ENCODE measurements around the gene ERVK3-1.
"Not testable (repeated sequence)": the region's sequence is repeated elsewhere in the genome, so short reads cannot be mapped to it uniquely, and the experiment has no call there.

The ERVK3-1 gene

DNA sequence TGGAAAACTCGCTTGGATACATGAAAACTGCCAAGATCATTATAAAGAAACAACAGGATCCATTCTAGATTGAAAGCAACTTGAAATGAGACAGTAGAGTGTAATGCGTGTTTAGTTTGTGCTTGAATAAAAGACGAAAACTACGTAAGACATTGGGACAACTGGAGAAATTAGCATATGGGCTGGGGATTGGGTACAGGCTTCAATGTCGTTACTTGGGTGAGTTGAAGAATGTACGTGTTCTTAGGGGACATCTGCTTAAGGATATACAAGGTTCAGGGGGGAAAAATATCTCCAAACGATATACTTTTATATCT lies 471 bp upstream of the ERVK3-1 start:
- no peak for DNase-seq (ENCODE audit: low read depth in 2 of 2)

- DNase-seq (ENCODE audit: low read depth in 2 of 2), result no peak
Observed at GRCh38 chr19:58305932-58306323, 751 bp downstream of the ERVK3-1 start.

- DNase-seq (ENCODE audit: low read depth in 2 of 2), result no peak
Observed at GRCh38 chr19:58307736-58308135, 2.6 kb downstream of the ERVK3-1 start.

GRCh38 chr19:58310685-58311084 lies 5.5 kb downstream of the ERVK3-1 start:
- not testable (repeated sequence) for DNase-seq (ENCODE audit: low read depth in 2 of 2)

GRCh38 chr19:58311345-58311865 lies 6.2 kb downstream of the ERVK3-1 start:
- no peak for DNase-seq (ENCODE audit: low read depth in 2 of 2)

GRCh38 chr19:58315580-58315979 lies 10.4 kb downstream of the ERVK3-1 start:
- no peak for DNase-seq (ENCODE audit: low read depth in 2 of 2)

DNA sequence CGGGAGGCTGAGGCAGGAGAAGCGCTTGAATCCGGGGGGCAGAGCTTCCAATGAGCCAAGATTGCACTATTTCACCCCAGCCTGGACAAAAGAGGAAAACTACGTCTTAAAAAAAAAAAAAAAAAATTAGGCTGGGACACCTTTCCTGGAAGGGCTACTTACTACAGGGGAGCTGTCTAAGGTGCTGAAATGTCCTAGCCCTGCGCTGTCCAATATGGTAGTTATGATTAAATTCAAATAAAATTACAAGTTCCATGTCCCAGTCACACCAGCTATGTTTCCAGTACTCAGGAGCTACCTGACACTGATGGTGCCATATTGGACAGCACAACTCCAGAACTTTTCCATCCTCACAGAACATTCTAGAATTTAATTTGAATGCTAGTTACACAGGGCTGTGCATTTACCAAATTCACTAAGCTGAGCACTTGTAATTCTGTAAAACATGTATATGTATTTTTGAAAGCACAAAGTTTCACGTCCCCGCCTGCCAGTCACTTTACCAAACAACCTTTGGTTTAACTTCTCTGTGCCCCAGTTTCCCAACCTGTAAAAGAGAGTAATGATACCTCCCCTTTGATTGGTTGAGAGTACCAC lies 12.4 kb downstream of the ERVK3-1 start:
- DNase-seq (ENCODE audit: low read depth in 2 of 2), result peak in 1 of 2 experiments; percentile 11

GRCh38 chr19:58318297-58318696 lies 13.1 kb downstream of the ERVK3-1 start:
- no peak for DNase-seq (ENCODE audit: low read depth in 2 of 2)

DNA sequence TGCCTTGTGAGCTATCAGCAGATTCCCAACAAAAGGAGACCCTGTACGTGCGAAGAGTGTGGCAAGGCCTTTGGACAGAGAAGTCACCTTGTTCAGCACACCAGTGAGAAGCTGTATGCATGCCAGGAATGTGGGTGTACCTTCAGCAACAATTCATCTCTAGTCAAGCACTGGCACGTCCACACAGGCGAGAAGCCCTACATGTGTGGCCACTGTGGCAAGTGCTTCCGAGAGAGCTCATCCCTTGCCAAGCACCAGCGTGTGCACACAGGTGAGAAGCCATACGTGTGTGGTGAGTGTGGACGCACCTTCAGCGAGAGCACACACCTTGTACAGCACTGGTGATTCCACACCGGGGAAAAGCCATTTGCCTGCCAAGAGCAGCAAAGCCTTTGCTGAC lies 14.1 kb downstream of the ERVK3-1 start:
- DNase-seq (ENCODE audit: low read depth in 2 of 2), result no peak

DNA sequence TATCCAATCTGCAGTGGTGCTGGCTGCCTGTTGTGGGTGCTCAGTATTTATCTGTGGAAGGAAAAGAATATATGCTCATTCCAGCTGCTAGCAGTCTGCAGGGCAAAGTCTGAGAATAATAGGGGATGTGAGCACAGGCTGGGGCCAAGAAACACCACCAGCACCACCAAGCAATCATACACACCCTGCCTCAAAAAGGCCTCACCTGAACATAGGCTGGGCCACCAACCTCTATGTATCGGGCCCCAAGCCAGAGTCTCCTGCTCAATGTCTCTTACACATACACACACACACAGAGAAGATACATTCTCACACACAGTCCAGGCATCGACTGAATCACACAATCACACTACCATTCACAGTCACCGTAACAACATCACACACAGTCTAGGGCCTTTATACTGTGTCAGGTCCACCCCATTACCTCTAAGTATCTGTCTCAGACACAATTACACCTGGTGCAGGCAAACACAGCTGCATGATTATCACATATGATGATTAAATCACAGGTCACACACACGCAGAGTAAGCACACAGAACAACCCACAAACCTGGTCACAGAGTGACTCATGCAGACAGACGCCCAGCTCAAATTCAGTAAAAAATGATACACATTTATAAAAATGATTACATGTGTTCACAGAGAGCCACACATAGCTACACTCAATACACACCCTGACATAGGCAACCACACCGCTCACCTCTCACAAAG lies 20.3 kb downstream of the ERVK3-1 start:
- no peak for DNase-seq (ENCODE audit: low read depth in 2 of 2)

DNA sequence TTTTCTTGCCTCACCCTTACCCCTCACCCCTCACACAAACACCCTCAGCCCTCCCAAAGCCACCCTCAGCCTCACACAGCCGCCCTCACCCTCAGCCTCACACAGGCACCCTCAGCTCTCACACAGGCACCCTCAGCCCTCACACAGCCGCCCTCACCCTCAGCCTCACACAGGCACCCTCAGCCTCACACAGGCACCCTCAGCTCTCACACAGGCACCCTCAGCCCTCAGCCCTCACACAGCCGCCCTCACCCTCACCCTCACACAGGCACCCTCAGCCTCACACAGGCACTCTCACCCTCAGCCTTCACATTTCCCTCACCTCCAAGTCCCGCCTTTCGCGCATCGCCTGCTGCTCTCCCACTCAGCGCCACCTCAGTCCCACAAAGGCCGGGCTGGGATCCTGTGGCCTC lies 21.3 kb downstream of the ERVK3-1 start:
- DNase-seq (ENCODE audit: low read depth in 2 of 2), result no peak

DNA sequence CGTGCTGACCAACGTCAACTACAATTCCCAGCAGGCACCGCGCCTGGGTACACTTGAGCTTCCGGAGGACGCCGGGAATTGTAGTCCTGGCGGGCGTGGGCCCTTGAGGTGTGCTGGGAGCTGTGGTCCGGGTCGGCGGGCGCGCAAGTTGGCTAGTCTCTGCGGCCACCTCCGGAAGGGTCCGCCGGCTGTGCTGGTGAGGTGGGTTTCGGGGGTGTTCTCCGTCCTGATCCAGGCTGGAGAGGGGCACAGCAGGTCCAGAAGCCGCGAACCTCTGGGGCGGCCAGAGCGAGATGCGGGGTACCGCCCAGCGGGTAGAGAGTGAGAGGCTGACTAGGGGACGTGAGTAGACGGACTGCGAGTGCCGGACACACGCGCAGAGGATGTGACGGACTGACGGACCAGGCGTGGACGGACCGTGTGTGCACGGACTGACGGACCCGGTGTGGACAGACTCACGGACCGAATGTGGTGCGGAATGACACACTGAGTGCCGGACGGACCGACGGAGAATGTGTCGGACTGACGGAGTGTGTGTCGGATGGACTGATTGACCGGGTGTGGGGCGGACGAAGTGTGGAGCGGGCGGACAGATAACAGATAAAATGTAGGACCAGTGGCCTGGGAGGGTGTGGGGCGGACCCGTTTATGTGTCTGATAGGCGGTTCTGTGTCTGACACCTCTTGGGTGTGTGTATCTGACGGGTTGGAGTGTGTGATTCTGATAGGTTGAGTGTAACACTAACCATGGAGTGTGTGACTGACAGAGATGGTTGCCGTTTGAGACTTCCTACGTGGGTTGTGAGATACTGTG lies 21.9 kb downstream of the ERVK3-1 start, which contains the start of gene ZSCAN22:
Gene ZSCAN22, plus strand, starts transcription at position 81 of the 813 bp plus-strand sequence. CDS start 7,809 bp downstream, outside the sequence.
- DNase-seq (ENCODE audit: low read depth in 2 of 2), result peak; percentile 83

DNA sequence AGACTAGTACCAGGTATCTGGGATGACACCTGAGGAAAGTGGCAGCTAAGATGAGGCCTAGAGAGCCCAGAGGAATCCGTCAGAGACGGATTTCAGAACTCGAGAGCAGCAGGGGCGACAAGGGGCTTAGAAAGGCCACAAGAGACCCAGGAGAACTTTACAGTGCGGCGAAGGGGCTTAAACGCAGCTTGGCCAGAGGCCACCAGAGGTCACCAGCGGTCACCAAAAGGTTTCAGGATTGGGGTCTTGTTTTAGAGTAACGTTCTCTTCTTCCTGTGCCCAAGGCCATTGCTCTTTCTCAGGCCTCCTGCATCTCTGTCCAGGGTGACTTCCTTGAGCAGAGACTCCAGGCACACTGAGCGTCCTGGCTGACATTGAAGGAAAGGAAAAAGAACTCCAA lies 23.8 kb downstream of the ERVK3-1 start:
- DNase-seq (ENCODE audit: low read depth in 2 of 2), result no peak

DNA sequence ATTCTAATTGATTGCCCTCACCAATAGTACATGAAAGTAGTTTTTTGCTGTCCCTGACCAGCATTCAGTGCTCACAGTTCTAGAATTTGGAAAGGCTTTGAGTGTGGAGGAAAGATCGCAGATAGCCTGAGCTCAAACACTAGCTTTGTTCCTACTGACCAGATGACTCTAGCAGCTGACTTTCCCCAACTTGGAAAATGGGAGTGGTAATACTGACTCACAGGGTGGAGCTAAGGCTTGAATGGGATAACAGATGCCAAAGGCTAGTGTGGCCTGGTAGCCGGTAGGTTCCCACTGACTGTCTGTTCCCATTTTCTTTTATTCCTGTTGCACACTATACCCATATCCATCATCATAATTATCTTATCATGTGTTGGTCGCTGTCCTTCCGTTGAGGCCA lies 25.3 kb downstream of the ERVK3-1 start:
- DNase-seq (ENCODE audit: low read depth in 2 of 2), result no peak

GRCh38 chr19:58332697-58333096 lies 27.5 kb downstream of the ERVK3-1 start:
- DNase-seq (ENCODE audit: low read depth in 2 of 2), result no peak

DNA sequence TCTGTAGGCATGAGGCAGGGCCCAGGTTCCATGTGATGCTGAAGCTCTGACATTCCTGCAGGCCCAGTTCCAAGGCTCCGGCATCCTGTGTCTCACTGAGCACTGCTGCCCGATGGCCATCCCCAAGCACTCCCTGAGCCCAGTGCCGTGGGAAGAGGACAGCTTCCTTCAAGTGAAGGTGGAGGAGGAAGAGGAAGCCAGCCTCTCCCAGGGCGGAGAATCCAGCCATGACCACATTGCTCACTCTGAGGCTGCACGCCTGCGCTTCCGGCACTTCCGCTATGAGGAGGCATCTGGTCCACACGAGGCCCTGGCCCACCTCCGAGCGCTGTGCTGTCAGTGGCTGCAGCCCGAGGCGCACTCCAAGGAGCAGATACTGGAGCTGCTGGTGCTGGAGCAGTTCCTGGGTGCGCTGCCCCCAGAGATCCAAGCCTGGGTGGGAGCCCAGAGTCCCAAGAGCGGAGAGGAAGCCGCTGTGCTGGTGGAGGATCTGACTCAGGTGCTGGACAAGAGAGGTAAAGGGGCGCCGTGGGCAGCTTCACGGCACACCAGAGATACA lies 29.6 kb downstream of the ERVK3-1 start:
- DNase-seq (ENCODE audit: low read depth in 2 of 2), result no peak

- DNase-seq (ENCODE audit: low read depth in 2 of 2), result no peak
Observed at GRCh38 chr19:58335630-58336029, 30.5 kb downstream of the ERVK3-1 start.

GRCh38 chr19:58336216-58336615 lies 31.0 kb downstream of the ERVK3-1 start:
- DNase-seq (ENCODE audit: low read depth in 2 of 2), result no peak

DNA sequence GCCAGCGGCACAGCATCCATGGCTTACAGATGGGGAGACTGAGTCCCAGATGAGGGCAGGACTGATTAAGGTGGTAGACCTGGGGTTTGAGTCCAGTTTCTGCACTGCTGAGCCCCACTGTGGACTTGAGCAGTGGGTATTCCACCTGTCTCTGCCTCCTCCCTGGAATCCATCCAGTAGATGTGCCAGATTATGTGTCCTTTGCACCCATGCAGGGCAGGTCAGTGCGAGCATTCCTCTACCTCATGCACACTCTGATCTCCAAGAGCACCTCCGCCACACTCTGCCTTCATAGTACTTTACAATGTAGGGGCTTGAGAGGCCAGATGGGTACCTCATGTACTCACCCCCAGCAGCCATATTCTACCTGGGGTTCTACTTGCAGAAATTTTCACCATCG lies 31.6 kb downstream of the ERVK3-1 start:
- DNase-seq (ENCODE audit: low read depth in 2 of 2), result no peak

- DNase-seq (ENCODE audit: low read depth in 2 of 2), result no peak
Observed at GRCh38 chr19:58338336-58338735, 33.2 kb downstream of the ERVK3-1 start.

GRCh38 chr19:58338825-58339558 lies 33.8 kb downstream of the ERVK3-1 start:
- no peak for DNase-seq (ENCODE audit: low read depth in 2 of 2)

DNA sequence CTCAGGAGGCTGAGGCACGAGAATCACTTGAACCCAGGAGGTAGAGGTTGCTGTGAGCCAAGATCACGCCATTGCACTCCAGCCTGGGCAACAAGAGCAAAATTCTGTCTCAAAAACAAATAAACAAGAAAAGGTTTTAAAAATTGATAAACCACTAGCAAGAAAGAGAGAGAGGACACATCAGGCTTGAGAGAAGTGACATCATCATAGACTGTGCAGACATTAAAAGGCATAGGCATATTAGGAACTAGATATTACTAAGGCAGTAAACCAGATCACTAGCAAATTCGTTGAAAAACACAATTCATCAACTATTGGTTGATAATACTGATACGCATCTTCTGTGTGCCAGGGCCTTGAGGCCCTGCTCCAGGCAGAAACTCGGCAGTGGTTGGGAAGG lies 40.4 kb downstream of the ERVK3-1 start:
- DNase-seq (ENCODE audit: low read depth in 2 of 2), result no peak
